ENCODE measurements around the gene UBE3B.

- TF ChIP-seq EZH2 (IDR thresholded peaks at IDR 0.05; ENCODE audit: borderline replicate concordance, low read length): no peak
- TF ChIP-seq, protein P1, sequence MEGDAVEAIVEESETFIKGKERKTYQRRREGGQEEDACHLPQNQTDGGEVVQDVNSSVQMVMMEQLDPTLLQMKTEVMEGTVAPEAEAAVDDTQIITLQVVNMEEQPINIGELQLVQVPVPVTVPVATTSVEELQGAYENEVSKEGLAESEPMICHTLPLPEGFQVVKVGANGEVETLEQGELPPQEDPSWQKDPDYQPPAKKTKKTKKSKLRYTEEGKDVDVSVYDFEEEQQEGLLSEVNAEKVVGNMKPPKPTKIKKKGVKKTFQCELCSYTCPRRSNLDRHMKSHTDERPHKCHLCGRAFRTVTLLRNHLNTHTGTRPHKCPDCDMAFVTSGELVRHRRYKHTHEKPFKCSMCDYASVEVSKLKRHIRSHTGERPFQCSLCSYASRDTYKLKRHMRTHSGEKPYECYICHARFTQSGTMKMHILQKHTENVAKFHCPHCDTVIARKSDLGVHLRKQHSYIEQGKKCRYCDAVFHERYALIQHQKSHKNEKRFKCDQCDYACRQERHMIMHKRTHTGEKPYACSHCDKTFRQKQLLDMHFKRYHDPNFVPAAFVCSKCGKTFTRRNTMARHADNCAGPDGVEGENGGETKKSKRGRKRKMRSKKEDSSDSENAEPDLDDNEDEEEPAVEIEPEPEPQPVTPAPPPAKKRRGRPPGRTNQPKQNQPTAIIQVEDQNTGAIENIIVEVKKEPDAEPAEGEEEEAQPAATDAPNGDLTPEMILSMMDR (IDR thresholded peaks at IDR 0.05; ENCODE audit: low read length): no peak
These were observed 67.6 kb downstream of the UBE3B start for GRCh38 chr12:109544955-109545531.

Data from OCI-LY1 (cell line).